H1 (cell line): Measurements from ENCODE around the gene DPYD. TPM values are rescaled to one million over a fixed set of nuclear protein-coding genes. Genes with fewer than 3 reads are reported as not detected.

Source experiments
- BCL11A ChIP-seq, 2 experiments: IDR thresholded peaks; one replicate each; pipeline ENCODE4 v1.6.1; 2011; ENCODE audit warnings: low read depth in 2 of 2, low read length in 2 of 2, mild to moderate bottlenecking in 2 of 2
- PHF8 ChIP-seq: fragments of 200-600 bp; sonication (generic); conservative IDR thresholded peaks from 2 replicates; pipeline ENCODE4 v1.7.1; 2012; ENCODE audit warnings: low read depth, mild to moderate bottlenecking, inconsistent platforms, low read length, moderate library complexity
- POLR2AphosphoS5 ChIP-seq: IDR thresholded peaks from 2 replicates; pipeline ENCODE4 v1.6.1; 2011; ENCODE audit warnings: low read depth, low read length
- YY1 ChIP-seq: IDR thresholded peaks from 2 replicates; pipeline ENCODE4 v1.6.1; 2011; ENCODE audit warnings: low read depth, mild to moderate bottlenecking, low read length
- polyA plus RNA-seq, 7 experiments: library from polyadenylated mRNA; depleted of rRNA in 3 of 7; stranded (reverse) in 5 of 7; unstranded in 2 of 7; fragments of >200 nt in 5 of 7; fragments of 200-250 nt in 2 of 7; gene quantifications; 1 replicate in 5 of 7; 2 replicates in 1 of 7; 4 replicates in 1 of 7; pipeline versions ENCODE4 v1.2.1 to v1.2.3, GENCODE V29; 2011 to 2013; ENCODE audit warnings: missing spikeins in 2 of 7, mixed read lengths in 2 of 7
- total RNA-seq: library from RNA; stranded (reverse); fragmentation: NEBNext Ultra II Directional; extraction: Animal tissue kit (Norgen Biotek cat#: 25700); gene quantifications from 2 replicates; pipeline ENCODE4 v1.2.1, GENCODE V29; 2021
- TF ChIP-seq, protein P1 (sequence below): fragments of 300-600 bp; sonication (generic); IDR thresholded peaks from 2 replicates; pipeline ENCODE4 v1.7.1; 2012; ENCODE audit warnings: low read length, moderate library complexity, mild to moderate bottlenecking, inconsistent platforms; ENCODE audit not compliant: insufficient replicate concordance

DPYD gene
- total and polyA plus RNA-seq, 2 of the 8 experiments (the other 6 are each of a cell fraction or from before 2014, with no cell fraction given), result 0.29 to 0.73 TPM

GRCh38 chr1:97867127-97867526 lies 53.7 kb downstream of the DPYD start (continued):
- TF ChIP-seq, protein P1, sequence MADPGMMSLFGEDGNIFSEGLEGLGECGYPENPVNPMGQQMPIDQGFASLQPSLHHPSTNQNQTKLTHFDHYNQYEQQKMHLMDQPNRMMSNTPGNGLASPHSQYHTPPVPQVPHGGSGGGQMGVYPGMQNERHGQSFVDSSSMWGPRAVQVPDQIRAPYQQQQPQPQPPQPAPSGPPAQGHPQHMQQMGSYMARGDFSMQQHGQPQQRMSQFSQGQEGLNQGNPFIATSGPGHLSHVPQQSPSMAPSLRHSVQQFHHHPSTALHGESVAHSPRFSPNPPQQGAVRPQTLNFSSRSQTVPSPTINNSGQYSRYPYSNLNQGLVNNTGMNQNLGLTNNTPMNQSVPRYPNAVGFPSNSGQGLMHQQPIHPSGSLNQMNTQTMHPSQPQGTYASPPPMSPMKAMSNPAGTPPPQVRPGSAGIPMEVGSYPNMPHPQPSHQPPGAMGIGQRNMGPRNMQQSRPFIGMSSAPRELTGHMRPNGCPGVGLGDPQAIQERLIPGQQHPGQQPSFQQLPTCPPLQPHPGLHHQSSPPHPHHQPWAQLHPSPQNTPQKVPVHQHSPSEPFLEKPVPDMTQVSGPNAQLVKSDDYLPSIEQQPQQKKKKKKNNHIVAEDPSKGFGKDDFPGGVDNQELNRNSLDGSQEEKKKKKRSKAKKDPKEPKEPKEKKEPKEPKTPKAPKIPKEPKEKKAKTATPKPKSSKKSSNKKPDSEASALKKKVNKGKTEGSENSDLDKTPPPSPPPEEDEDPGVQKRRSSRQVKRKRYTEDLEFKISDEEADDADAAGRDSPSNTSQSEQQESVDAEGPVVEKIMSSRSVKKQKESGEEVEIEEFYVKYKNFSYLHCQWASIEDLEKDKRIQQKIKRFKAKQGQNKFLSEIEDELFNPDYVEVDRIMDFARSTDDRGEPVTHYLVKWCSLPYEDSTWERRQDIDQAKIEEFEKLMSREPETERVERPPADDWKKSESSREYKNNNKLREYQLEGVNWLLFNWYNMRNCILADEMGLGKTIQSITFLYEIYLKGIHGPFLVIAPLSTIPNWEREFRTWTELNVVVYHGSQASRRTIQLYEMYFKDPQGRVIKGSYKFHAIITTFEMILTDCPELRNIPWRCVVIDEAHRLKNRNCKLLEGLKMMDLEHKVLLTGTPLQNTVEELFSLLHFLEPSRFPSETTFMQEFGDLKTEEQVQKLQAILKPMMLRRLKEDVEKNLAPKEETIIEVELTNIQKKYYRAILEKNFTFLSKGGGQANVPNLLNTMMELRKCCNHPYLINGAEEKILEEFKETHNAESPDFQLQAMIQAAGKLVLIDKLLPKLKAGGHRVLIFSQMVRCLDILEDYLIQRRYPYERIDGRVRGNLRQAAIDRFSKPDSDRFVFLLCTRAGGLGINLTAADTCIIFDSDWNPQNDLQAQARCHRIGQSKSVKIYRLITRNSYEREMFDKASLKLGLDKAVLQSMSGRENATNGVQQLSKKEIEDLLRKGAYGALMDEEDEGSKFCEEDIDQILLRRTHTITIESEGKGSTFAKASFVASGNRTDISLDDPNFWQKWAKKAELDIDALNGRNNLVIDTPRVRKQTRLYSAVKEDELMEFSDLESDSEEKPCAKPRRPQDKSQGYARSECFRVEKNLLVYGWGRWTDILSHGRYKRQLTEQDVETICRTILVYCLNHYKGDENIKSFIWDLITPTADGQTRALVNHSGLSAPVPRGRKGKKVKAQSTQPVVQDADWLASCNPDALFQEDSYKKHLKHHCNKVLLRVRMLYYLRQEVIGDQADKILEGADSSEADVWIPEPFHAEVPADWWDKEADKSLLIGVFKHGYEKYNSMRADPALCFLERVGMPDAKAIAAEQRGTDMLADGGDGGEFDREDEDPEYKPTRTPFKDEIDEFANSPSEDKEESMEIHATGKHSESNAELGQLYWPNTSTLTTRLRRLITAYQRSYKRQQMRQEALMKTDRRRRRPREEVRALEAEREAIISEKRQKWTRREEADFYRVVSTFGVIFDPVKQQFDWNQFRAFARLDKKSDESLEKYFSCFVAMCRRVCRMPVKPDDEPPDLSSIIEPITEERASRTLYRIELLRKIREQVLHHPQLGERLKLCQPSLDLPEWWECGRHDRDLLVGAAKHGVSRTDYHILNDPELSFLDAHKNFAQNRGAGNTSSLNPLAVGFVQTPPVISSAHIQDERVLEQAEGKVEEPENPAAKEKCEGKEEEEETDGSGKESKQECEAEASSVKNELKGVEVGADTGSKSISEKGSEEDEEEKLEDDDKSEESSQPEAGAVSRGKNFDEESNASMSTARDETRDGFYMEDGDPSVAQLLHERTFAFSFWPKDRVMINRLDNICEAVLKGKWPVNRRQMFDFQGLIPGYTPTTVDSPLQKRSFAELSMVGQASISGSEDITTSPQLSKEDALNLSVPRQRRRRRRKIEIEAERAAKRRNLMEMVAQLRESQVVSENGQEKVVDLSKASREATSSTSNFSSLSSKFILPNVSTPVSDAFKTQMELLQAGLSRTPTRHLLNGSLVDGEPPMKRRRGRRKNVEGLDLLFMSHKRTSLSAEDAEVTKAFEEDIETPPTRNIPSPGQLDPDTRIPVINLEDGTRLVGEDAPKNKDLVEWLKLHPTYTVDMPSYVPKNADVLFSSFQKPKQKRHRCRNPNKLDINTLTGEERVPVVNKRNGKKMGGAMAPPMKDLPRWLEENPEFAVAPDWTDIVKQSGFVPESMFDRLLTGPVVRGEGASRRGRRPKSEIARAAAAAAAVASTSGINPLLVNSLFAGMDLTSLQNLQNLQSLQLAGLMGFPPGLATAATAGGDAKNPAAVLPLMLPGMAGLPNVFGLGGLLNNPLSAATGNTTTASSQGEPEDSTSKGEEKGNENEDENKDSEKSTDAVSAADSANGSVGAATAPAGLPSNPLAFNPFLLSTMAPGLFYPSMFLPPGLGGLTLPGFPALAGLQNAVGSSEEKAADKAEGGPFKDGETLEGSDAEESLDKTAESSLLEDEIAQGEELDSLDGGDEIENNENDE, result no peak
- no peak for TF ChIP-seq BCL11A (IDR thresholded peaks at IDR 0.05; ENCODE audit: low read depth in 2 of 2, low read length in 2 of 2)
- no peak for TF ChIP-seq YY1
- TF ChIP-seq PHF8, result no peak
- TF ChIP-seq POLR2AphosphoS5, result no peak
